Glutamatergic neuron (in vitro differentiated cells): ENCODE results near the gene GFRA4. TPM values are rescaled to one million over a fixed set of nuclear protein-coding genes. Genes with fewer than 3 reads are reported as not detected.

Experiments used
- DNase-seq: peaks from one replicate; pipeline ENCODE4 v3.0.0; 2022
- H3K27ac Mint-ChIP-seq: one replicate; pipeline ENCODE4 v1.8.0; 2020; ENCODE audit warnings: mild to moderate bottlenecking, mixed read lengths, inconsistent platforms; ENCODE audit not compliant: unreplicated experiment
- H3K27me3 Mint-ChIP-seq: one replicate; pipeline ENCODE4 v1.8.0; 2020; ENCODE audit warnings: mild to moderate bottlenecking, moderate library complexity, mixed read lengths, inconsistent platforms; ENCODE audit not compliant: unreplicated experiment
- H3K36me3 Mint-ChIP-seq: one replicate; pipeline ENCODE4 v1.8.0; 2020; ENCODE audit warnings: mild to moderate bottlenecking, mixed read lengths, inconsistent platforms; ENCODE audit not compliant: unreplicated experiment
- H3K4me1 Mint-ChIP-seq: one replicate; pipeline ENCODE4 v1.8.0; 2020; ENCODE audit warnings: mild to moderate bottlenecking, low read depth, mixed read lengths, inconsistent platforms; ENCODE audit not compliant: unreplicated experiment
- H3K4me3 Mint-ChIP-seq: one replicate; pipeline ENCODE4 v1.8.0; 2020; ENCODE audit warnings: mild to moderate bottlenecking, mixed read lengths, inconsistent platforms; ENCODE audit not compliant: unreplicated experiment
- H3K9me3 Mint-ChIP-seq: one replicate; pipeline ENCODE4 v1.8.0; 2020; ENCODE audit warnings: mild to moderate bottlenecking, moderate library complexity, mixed read lengths, inconsistent platforms; ENCODE audit not compliant: unreplicated experiment
- total RNA-seq: library from RNA; stranded (reverse); fragmentation: NEBNext Ultra II Directional; extraction: Animal tissue kit (Norgen Biotek cat#: 25700); gene quantifications from one replicate; pipeline ENCODE4 v1.2.1, GENCODE V29; 2021; ENCODE audit not compliant: unreplicated experiment
- TF ChIP-seq, protein P1 (sequence below): fragments of 200-600 bp; sonication (generic); IDR thresholded peaks from one replicate; pipeline ENCODE4 v1.5.0; 2021; ENCODE audit not compliant: partially characterized antibody, unreplicated experiment

The GFRA4 gene
- total RNA-seq, 1 donor from 2014 or later: not detected

DNA sequence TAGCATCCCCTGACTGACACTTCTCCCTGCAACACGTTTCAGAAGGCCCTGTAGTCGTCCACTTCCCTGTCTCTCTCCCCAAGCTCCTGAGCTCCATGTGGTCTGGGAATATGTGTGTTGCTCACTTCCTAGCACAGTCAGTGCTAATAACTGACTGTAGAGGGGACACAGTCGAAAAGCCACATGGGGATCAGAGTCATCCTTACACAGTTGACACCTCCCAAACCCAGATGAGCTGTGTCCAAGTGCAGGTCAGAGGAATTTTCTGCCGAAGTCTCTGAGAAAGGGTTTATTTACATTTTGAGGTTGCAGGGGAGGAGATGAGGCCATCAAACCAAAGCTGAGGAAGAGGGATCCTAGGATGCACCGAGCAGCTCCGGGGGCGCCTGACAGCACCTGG, 22.1 kb upstream of the GFRA4 start:
- no peaks in the 10 kb centered on the region for H3K36me3 Mint-ChIP-seq
- H3K4me1 Mint-ChIP-seq: peaks cover 2% of the 10 kb centered on the region
- no peak for DNase-seq
- no peak overlapping the region for H3K4me3 Mint-ChIP-seq
- peaks cover 14% of the 10 kb centered on the region for H3K27me3 Mint-ChIP-seq
- H3K9me3 Mint-ChIP-seq: peaks cover 7% of the 10 kb centered on the region
- TF ChIP-seq, protein P1, sequence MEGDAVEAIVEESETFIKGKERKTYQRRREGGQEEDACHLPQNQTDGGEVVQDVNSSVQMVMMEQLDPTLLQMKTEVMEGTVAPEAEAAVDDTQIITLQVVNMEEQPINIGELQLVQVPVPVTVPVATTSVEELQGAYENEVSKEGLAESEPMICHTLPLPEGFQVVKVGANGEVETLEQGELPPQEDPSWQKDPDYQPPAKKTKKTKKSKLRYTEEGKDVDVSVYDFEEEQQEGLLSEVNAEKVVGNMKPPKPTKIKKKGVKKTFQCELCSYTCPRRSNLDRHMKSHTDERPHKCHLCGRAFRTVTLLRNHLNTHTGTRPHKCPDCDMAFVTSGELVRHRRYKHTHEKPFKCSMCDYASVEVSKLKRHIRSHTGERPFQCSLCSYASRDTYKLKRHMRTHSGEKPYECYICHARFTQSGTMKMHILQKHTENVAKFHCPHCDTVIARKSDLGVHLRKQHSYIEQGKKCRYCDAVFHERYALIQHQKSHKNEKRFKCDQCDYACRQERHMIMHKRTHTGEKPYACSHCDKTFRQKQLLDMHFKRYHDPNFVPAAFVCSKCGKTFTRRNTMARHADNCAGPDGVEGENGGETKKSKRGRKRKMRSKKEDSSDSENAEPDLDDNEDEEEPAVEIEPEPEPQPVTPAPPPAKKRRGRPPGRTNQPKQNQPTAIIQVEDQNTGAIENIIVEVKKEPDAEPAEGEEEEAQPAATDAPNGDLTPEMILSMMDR: no peak
- no peak overlapping the region for H3K27ac Mint-ChIP-seq

GRCh38 chr20:3681931-3682781, 19.0 kb upstream of the GFRA4 start, which contains the start of gene ADAM33:
TSS of gene ADAM33 (minus strand) at chr20:3682010. CDS start at chr20:3682004, 6 bp downstream.
- Mint-ChIP-seq H3K36me3 (no peaks in the 10 kb centered on the region), H3K27me3 (peaks cover 21% of the 10 kb centered on the region), H3K4me3 (peak within 1 kb of the TSS; percentile 61), H3K4me1 (peaks cover 4% of the 10 kb centered on the region), H3K27ac (no peak within 1 kb of the TSS), H3K9me3 (peaks cover 8% of the 10 kb centered on the region)
- TF ChIP-seq, protein P1: no peak
- DNase-seq: peak; percentile 62

DNA sequence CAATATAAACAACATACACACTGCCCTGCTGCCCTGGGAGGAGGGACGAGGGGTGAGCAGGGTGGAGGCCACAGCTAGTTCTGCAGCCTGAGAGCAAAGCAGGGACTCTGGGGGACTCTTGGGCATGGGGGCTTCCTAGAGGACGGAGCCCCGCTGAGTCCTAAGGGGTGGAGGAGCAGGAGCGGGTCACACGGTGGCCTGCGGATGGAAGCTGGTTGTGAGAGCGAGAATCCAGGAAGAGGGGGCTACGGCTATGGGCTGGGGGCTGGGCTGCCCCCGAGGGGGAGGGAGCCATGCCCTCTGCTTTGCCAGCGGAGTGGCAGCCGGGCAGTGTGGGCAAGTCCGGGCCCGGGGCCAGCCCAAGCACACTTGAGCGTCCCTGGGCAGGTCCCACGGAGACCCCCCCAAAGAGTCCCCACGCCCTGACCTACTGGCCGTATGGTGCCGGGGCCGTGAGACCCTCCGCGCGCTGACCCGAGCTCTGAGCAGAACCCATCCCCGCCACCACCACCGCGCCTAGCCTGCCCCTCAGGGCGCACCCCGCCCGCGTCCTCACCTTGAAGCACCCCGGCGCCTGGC, 18.2 kb upstream of the GFRA4 start:
- Mint-ChIP-seq H3K27ac (no peak overlapping the region), H3K4me1 (peaks cover 5% of the 10 kb centered on the region), H3K9me3 (peaks cover 8% of the 10 kb centered on the region), H3K4me3 (peak overlapping the region; percentile 61), H3K27me3 (peaks cover 19% of the 10 kb centered on the region), H3K36me3 (no peaks in the 10 kb centered on the region)
- TF ChIP-seq, protein P1: no peak
- DNase-seq: no peak

DNA sequence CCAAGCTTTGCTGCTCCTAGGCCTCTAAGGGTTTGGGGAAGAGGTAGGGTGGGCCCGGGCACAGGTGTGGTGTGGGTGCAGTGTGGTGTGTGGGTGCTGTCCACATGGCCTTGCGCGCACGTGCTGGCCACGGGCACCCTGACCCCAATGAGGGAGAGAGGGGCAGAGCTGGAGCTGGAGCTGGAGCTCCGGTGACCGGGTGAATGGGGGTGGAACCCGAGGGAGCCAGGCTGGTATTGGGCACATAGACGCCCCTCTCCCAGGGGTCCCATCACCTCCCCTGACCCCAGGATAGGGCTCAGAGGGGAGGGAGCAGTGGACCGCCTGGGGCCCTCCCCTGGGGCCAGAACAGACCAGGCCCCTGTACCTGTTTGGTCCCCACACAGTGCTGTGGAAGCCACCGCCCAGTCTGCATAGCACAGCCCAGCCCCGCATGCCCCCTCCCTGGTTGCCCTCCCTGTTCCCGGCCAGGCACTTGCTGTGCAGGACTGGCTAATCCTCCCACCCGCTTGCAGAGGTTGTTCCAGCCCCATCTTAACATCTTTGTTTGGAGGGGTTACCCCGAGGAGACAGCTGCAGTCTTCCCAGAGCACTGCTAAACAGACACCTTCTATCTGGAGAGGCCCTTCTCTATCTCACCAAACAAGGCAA, 17.6 kb upstream of the GFRA4 start:
- H3K36me3 Mint-ChIP-seq: no peaks in the 10 kb centered on the region

More for the DNA sequence above, 17.6 kb upstream of the GFRA4 start:
- Mint-ChIP-seq H3K27ac (no peak overlapping the region), H3K4me1 (peaks cover 5% of the 10 kb centered on the region), H3K4me3 (peak overlapping the region; percentile 61), H3K9me3 (peaks cover 4% of the 10 kb centered on the region), H3K27me3 (peaks cover 16% of the 10 kb centered on the region)
- TF ChIP-seq, protein P1: no peak
- no peak for DNase-seq
